HG03159 (cell line): ENCODE results near the gene HDAC4.

ENCODE experiments used
- ATAC-seq: cut with Tn5 transposase; IDR thresholded peaks from one replicate; pipeline ENCODE4 v1.9.1; 2021; ENCODE audit warnings: mild to moderate bottlenecking, moderate library complexity; ENCODE audit not compliant: unreplicated experiment

Gene HDAC4

GRCh38 chr2:239211396-239212094 lies 189.3 kb downstream of the HDAC4 start:
- ATAC-seq: no peak

GRCh38 chr2:239209783-239210182 lies 191.0 kb downstream of the HDAC4 start:
- ATAC-seq: no peak

GRCh38 chr2:239208465-239209180 lies 192.2 kb downstream of the HDAC4 start:
- ATAC-seq: no peak

- no peak for ATAC-seq
Measured at GRCh38 chr2:239206851-239207250, 194.0 kb downstream of the HDAC4 start.

GRCh38 chr2:239206042-239206441 lies 194.8 kb downstream of the HDAC4 start:
- no peak for ATAC-seq

GRCh38 chr2:239204876-239205468 lies 195.8 kb downstream of the HDAC4 start:
- ATAC-seq: no peak

- no peak for ATAC-seq
Measured at GRCh38 chr2:239204136-239204875, 196.5 kb downstream of the HDAC4 start.

GRCh38 chr2:239203443-239204135 lies 197.2 kb downstream of the HDAC4 start:
- ATAC-seq: no peak

GRCh38 chr2:239202836-239203235 lies 198.0 kb downstream of the HDAC4 start:
- no peak for ATAC-seq

GRCh38 chr2:239202343-239202742 lies 198.5 kb downstream of the HDAC4 start:
- no peak for ATAC-seq

GRCh38 chr2:239201884-239202283 lies 198.9 kb downstream of the HDAC4 start:
- no peak for ATAC-seq

- ATAC-seq: no peak
Measured at GRCh38 chr2:239201531-239201876, 199.3 kb downstream of the HDAC4 start.

GRCh38 chr2:239200646-239201530 lies 199.9 kb downstream of the HDAC4 start:
- ATAC-seq: no peak

GRCh38 chr2:239199041-239199768 lies 201.6 kb downstream of the HDAC4 start:
- ATAC-seq: no peak

GRCh38 chr2:239198221-239198620 lies 202.6 kb downstream of the HDAC4 start:
- ATAC-seq: no peak

- no peak for ATAC-seq
Measured at GRCh38 chr2:239197146-239197545, 203.7 kb downstream of the HDAC4 start.

GRCh38 chr2:239196474-239197021 lies 204.3 kb downstream of the HDAC4 start:
- ATAC-seq: no peak

- ATAC-seq: no peak
Measured at GRCh38 chr2:239195992-239196391, 204.8 kb downstream of the HDAC4 start.

- ATAC-seq: no peak
Measured at GRCh38 chr2:239195318-239195871, 205.4 kb downstream of the HDAC4 start.
